UCSD-AML1 (cell line): ENCODE measurements around the gene MAD1L1.
"Not testable (repeated sequence)": the region's sequence is repeated elsewhere in the genome, so short reads cannot be mapped to it uniquely, and the experiment has no call there.

Experiments
- DNase-seq: peaks from one replicate; lab custom pipeline; 2025; ENCODE audit not compliant: unreplicated experiment; lab: John Stamatoyannopoulos, UW

The MAD1L1 gene

DNA sequence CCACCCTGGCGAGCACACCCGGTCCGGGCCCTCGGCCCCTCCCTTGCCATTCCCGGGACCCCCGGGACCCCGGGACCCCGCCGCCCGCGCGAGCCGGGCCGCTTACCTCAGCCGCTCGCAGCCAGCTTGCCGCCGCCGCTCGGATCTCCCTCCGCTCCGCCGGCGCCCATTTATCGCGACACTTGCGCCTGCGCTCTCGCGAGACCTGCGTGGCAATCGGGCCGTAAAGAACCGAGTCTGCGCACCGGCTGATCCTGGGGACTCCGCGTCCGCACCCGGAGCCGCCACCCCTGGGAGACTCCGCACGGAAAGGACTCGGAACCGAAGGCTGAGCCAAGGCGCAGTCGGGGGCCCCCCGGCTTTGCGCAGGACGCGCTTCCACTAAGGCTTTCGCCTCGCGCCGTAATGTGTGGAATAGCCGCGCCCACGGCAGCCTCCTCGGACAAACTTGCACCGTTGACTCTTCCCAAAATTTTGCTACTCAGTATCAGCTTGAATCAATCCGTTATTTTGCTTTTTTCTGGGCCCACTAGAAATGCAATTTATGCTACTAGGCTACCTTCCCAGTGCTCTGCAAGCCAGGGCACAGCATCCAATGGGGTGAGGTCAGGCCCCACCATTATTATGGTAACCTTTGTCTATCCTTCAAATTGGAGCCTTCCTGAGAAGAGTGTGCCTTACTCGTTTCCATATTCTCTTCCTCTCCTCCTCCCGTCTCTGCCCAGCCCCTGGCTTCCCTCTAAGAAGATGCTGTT, at the start of gene MAD1L1:
MAD1L1 (minus strand) TSS at position 180 of the 755 bp plus-strand sequence. CDS start 2,812 bp downstream, outside the sequence.
- DNase-seq: peak; percentile 78

GRCh38 chr7:2282185-2282751, 49.5 kb upstream of the MAD1L1 start:
- no peak for DNase-seq

GRCh38 chr7:2281541-2281940, 48.8 kb upstream of the MAD1L1 start:
- no peak for DNase-seq

- DNase-seq: no peak
Measured at GRCh38 chr7:2280424-2280823, 47.7 kb upstream of the MAD1L1 start.

DNA sequence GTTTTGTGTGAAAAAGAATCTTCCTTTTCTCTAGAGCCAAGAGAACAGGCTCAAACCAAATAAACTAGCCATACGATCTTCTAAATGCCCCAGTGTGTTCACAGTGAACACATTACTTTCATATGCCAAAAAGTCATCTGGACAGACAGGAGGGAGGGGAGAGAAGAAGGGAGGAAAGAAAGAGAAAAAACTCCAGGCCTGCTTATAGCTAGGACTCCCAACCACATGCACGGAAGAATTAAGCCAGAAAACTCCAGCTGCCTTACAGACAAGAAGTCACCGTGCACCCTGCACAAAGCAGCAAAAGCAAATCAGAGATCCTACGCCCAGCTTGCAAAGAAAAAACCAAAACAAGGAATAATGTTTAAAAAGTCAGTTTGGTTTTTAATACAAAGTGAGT, 47.2 kb upstream of the MAD1L1 start:
- DNase-seq: no peak

GRCh38 chr7:2278026-2278425, 45.3 kb upstream of the MAD1L1 start:
- no peak for DNase-seq

DNA sequence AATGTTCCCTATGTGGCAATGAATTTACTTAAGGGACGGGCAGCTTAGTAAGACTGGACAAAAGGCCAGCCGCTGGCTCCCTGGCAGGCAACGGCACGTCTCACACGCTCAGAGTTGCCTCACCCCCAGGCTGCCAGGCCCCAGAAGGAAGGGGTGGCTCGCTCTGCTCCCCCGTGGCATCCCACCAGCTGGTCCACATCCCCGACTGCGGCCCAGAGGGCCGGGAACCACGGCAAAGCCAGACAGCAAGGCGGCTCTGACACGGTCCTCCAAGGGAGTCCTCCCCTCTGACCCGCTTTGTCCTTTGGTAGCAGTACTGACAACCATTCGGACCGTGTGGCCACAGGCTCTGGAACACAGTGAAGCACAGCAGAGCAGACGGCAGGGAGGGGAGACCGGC, 43.4 kb upstream of the MAD1L1 start:
- DNase-seq: no peak

DNA sequence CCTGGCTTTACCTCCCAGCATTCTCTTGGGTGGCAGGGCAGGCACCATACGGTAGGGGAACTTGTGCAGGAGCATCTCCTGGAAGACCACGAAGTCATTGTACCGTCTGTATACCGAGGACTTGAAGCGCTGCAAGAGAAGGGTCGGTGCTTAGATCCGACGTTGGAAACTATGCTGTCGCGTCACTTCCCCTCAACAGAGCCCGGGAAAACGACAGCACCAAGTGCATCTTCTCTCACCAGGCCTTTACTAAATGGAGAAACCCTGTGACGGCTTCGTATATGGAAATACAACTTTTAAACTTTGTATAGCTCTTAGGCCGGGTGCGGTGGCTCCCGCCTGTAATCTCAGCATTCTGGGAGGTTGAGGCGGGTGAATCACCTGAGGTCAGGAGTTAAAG, 42.4 kb upstream of the MAD1L1 start:
- no peak for DNase-seq

DNA sequence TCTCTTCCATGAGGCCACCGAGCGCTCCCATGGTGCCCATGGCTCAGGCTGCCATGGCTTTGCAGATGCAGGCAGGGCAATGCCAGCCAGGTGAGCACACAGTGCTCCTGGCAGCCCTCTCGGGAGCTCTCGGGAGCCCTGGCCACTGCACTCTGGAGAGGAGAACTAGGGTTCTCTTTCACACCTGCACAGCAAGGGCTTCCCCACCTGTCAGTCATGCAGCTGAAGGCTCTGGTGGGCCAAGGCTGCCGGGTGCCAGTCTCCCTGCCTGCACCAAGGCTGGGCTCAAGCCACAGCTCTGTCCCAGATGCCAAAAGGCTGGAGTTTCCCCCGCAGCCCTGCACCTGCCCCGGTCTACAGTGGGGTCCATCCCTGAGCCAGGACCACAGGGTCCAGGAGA, 41.9 kb upstream of the MAD1L1 start:
- DNase-seq: no peak

DNA sequence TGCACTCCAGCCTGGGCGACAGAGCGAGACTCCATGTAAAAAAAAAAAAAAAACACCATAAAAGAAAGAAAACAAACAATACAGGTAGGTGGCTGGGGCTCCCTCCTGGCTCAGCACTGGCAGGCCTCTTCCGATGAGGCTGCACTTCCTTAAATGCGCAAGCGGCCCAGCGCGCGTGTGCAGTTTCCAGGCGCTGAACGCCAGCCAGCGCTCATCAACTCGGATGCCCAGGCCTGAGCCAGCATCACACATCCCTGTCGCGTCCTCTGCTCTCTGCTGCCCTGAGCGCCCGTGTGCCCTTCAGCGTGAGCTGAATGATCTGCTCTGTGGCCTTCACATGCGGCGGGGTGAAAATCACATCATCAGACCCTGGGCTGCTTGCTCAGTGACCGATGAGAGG, 41.1 kb upstream of the MAD1L1 start:
- no peak for DNase-seq

DNA sequence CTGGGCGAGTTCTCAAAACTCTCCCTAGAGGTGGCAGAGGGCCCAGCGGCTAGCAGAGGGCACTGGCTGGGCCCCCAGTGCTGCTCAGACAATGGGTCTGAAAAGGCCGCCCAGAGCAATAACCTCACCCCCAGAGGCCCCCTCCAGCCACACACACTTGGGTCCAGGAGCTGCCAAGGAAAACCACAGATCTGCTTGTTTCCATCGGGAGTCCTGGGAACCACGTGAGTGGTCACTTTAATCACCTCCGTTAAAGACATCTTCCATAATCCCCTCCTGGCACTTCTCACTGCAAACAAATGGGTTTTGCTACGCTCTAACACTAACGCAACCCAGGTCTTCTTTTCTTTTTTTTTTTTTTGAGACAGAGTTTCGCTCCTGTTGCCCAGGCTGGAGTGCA, 39.3 kb upstream of the MAD1L1 start:
- no peak for DNase-seq

DNA sequence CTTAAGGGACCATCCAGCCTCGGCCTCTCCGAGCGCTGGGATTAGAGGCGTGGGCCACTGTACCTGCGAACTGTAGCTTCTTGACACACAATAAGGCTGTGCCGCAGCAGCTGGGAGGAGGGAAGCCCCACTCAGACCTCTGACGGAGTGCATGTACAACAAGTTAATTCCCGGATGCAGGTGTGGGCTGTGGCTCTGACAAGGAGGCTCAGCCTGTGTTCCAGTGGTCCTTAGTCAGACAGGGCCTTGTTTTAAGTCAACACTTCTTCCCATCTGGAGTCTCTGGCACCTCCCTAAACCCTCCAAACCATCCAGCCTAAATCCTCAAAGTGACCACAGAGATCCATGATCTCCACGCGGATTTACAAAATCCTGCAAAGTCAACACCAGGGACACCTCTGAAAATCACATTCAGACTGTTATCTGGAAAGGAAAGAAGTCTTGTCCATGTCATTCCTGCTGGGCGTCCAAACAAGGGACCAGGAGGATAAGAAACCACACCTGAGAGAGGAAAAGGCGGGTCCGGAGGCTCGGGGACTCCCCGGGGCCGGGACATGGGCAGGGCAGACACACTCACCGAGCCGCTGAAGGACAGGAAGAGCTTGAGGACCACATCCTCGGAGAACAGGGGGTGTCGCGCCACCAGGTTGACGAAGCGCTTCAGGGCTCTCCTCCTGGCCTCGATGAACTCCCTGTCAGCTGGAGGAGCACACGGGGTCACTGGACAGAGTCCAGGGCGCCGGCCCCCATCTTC, 38.7 kb upstream of the MAD1L1 start:
- no peak for DNase-seq

DNA sequence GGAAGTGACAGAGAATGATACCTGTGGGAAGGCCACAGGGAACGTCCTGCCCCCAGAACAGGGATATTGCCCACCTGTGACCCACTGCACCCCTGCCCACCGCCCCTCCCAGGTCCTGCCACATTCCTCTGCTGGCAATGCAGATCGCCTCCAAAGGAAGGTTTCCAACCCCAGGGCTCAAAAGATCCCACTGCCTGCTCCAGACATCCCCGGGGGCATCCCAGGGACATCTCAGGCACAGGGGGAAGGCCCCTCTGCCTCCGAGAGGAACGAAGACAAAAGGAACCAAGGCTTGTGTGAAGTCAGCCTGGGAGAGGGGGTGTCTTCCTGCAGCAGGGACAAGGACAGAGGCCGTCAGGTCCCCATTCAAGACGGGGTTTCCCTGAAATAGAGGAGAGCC, 37.8 kb upstream of the MAD1L1 start:
- no peak for DNase-seq

- no peak for DNase-seq
Measured at GRCh38 chr7:2269991-2270460, 37.3 kb upstream of the MAD1L1 start.

- DNase-seq: not testable (repeated sequence)
Measured at GRCh38 chr7:2269089-2269990, 36.6 kb upstream of the MAD1L1 start.

DNA sequence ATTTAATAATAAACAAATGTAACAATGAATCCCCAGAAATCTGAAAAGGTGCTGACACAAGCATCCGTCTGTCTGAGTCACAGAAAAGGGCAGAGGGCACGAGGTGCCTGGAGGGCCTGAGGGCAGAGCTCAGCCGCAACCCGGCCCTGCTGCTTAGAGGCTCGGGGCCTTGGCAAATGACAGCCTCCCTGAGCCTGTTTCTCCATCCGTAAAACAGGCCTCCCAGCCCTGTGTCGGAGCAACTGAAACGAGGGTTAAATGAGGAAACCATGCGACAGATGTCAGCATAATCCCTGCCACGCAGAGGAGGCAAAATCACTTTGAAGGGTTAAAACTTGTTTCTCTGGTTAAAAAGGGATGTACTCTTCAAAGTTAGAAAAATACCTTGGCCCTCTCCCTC, 34.2 kb upstream of the MAD1L1 start:
- DNase-seq: no peak

DNA sequence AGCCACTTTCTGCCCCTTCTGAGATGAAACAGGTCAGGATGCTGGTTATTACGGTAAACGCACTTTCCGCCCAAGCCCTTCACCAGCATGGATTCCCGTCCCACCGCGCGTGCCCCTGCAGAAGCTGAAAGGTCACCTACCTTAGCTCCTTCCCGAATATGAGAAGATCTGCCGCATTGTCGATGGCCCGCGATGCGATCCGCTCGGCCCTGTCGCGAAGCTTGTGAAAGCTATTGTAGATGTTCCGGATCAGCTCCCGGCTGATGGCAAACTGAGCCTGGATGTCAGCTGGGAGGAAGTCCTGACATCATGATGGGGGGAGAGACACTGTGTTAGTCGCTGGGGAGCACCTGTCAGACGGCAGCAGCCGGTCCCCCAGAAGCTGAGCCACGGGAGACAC, 31.4 kb upstream of the MAD1L1 start:
- DNase-seq: no peak

DNA sequence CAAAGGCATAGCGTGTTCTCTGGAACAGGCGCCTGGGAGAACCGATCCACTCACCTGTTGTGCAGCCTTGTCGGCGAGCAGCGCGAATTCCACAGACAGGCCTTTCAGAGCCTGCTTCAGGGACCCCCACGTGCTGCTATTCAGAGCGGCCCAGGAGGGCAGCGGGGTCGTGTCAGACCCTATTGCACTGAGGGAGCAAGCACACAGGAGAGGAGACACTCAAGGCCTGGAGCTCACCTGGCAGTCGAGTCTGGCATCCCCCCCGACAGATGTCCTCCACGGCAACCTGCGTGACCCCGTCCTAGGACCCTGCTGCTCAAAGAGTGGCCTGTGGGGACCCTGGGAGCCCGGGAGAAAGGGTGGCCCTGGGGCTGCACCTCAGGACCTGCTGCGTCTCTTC, 30.4 kb upstream of the MAD1L1 start:
- DNase-seq: no peak

DNA sequence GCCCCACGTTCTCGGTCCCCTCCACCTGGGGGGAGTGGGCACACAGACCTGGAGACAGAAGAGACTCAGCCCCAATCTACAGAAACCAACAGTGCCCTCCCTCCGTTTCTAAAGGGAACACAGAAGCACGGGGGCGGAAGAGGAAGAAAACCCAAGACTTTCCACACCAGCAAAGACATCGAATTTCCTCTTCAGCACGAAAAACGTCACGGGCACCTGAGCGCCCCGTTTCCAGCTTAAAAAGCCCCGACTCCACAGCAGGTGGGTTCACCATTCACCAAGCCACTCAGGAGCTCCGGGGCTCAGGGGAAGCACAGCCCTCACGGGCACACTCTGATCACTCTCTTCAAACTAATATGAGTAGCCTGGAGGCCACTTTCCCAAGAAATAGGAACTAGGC, 28.9 kb upstream of the MAD1L1 start:
- DNase-seq: peak; percentile 14

DNA sequence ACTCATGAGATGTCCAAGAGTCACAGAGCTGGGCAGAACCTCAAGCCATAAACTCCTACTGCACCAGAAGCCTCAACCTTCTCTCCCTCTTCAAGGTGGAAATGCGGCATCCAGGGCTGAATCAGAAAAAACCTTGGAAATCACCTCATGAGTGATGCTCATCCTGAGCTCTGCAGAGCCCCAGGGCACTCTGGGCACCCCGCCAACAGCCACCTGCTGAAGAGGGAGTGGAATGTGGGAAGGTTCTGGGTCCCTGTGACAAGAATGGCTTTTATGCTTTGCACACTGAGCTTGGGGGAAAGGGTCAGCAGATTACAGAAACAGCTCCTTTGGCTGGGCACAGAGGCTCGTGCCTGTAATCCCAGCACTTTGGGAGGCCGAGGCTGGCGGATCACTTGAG, 28.1 kb upstream of the MAD1L1 start:
- no peak for DNase-seq

DNA sequence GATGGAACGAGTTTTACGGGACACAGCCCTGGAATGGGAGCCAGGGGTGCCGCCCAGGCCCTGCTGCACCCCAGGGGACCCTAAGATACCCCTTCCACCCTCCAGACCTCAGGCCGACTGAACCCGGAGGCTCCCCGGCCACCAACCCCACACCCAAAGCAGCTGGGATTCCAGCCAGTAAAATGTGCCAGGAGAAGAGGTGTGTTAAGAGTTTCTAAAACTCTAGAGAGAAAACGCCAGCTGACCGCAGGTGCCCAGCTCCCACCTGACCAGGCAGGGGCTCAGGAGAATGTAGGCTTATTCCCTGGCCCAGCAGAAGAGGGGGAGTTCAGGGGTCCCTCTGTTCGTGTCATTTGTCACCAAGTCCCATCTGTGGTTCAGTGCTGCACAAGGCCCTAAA, 26.7 kb upstream of the MAD1L1 start:
- no peak for DNase-seq
